ENCODE data around the gene TNC. TPM values are rescaled to one million over a fixed set of nuclear protein-coding genes. Genes with fewer than 3 reads are reported as not detected.

TNC gene
- total and polyA plus RNA-seq, 2 of the 4 experiments (the other 2 are of a cell fraction) = 192 to 253 TPM

GRCh38 chr9:114987116-114987515, 130.8 kb downstream of the TNC start:
- Histone ChIP-seq H2AFZ (replicated peaks; ENCODE audit: low read length, poor library complexity) (no peak overlapping the region), H3K14ac (replicated peaks; ENCODE audit: low read depth, low read length) (no peak overlapping the region), H3K18ac (ENCODE audit: low read depth, low read length) (no peak overlapping the region), H3K9ac (ENCODE audit: low read depth, low read length) (no peak overlapping the region), H3K27ac (ENCODE audit: insufficient read depth, low read length) (no peak overlapping the region), H3K36me3 (ENCODE audit: control insufficient read depth, insufficient read depth, low read length) (no peaks in the 10 kb centered on the region), H2AK9ac (replicated peaks; ENCODE audit: low read depth, low read length, poor library complexity) (no peak overlapping the region), H3K9me3 (ENCODE audit: control insufficient read depth, insufficient read depth, low read length) (no peaks in the 10 kb centered on the region; the same call in 1 of the 2 replicates), H4K5ac (ENCODE audit: low read depth, low read length) (no peak overlapping the region), H3K9me1 (ENCODE audit: insufficient read depth, low read length) (no peaks in the 10 kb centered on the region), H2BK120ac (ENCODE audit: low read depth, low read length) (no peak overlapping the region), H2BK20ac (ENCODE audit: low read depth, low read length) (no peak overlapping the region), H3K4me3 (ENCODE audit: insufficient read depth, low read depth, low read length) (no peak overlapping the region), H4K8ac (ENCODE audit: low read depth in 2 of 2, low read length in 2 of 2) (no peak overlapping the region), H4K20me1 (ENCODE audit: insufficient read depth, low read length) (no peaks in the 10 kb centered on the region), H3K79me1 (ENCODE audit: low read depth in 1 of 2, low read length in 2 of 2) (no peaks in the 10 kb centered on the region), H3K56ac (ENCODE audit: extremely low read depth, insufficient read depth, low read length) (no peak overlapping the region), H3K23ac (ENCODE audit: low read depth, low read length) (no peak overlapping the region), H3K27me3 (ENCODE audit: control insufficient read depth, insufficient read depth, low read length) (peaks cover 49% of the 10 kb centered on the region), H4K91ac (ENCODE audit: insufficient read depth, low read depth, low read length) (no peak overlapping the region), H2BK5ac (ENCODE audit: low read depth, low read length, poor library complexity, severe bottlenecking) (no peak overlapping the region), H3K4ac (ENCODE audit: low read depth, low read length) (no peak overlapping the region), H3K4me2 (ENCODE audit: low read depth, low read length) (no peak overlapping the region), H2AK5ac (ENCODE audit: low read depth, low read length) (no peak overlapping the region), H3K4me1 (ENCODE audit: control insufficient read depth, insufficient read depth, low read length) (no peaks in the 10 kb centered on the region), H2BK15ac (ENCODE audit: low read depth, low read length) (no peak overlapping the region)
- no peak for ATAC-seq (ENCODE audit: low read depth)
- WGBS, 2 experiments (ENCODE audit: extremely low coverage in 2 of 2, insufficient read length in 1 of 2) = 67% methylated on average over 1 of the region's 1 CpG; no CpG with 5 or more reads in 1 of the 2 experiments
- CTCF ChIA-PET = no interaction called here
- POLR2A ChIA-PET (ENCODE audit: unreplicated experiment) = no interaction called here
- dilution Hi-C loops (cut with HindIII; ENCODE audit: low sequenced_read_pairs, unreplicated experiment) = no loop called here
- TF ChIP-seq MAZ (IDR thresholded peaks at IDR 0.05; ENCODE audit: borderline replicate concordance, low read depth, low read length) = no peak
- TF ChIP-seq, protein P1, sequence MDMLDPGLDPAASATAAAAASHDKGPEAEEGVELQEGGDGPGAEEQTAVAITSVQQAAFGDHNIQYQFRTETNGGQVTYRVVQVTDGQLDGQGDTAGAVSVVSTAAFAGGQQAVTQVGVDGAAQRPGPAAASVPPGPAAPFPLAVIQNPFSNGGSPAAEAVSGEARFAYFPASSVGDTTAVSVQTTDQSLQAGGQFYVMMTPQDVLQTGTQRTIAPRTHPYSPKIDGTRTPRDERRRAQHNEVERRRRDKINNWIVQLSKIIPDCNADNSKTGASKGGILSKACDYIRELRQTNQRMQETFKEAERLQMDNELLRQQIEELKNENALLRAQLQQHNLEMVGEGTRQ (IDR thresholded peaks at IDR 0.05; ENCODE audit: low read depth, low read length) = no peak
- TF ChIP-seq MXI1 (IDR thresholded peaks at IDR 0.05; ENCODE audit: borderline replicate concordance, low read depth, low read length) = no peak
- TF ChIP-seq, protein P2, sequence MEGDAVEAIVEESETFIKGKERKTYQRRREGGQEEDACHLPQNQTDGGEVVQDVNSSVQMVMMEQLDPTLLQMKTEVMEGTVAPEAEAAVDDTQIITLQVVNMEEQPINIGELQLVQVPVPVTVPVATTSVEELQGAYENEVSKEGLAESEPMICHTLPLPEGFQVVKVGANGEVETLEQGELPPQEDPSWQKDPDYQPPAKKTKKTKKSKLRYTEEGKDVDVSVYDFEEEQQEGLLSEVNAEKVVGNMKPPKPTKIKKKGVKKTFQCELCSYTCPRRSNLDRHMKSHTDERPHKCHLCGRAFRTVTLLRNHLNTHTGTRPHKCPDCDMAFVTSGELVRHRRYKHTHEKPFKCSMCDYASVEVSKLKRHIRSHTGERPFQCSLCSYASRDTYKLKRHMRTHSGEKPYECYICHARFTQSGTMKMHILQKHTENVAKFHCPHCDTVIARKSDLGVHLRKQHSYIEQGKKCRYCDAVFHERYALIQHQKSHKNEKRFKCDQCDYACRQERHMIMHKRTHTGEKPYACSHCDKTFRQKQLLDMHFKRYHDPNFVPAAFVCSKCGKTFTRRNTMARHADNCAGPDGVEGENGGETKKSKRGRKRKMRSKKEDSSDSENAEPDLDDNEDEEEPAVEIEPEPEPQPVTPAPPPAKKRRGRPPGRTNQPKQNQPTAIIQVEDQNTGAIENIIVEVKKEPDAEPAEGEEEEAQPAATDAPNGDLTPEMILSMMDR (conservative IDR thresholded peaks at IDR 0.05; ENCODE audit: low read depth, low read length) = no peak
- no peak for TF ChIP-seq FOS (IDR thresholded peaks at IDR 0.05; ENCODE audit: low read depth, low read length)
- no peak for TF ChIP-seq BHLHE40 (IDR thresholded peaks at IDR 0.05; ENCODE audit: low read depth, low read length)
- TF ChIP-seq, protein P3, sequence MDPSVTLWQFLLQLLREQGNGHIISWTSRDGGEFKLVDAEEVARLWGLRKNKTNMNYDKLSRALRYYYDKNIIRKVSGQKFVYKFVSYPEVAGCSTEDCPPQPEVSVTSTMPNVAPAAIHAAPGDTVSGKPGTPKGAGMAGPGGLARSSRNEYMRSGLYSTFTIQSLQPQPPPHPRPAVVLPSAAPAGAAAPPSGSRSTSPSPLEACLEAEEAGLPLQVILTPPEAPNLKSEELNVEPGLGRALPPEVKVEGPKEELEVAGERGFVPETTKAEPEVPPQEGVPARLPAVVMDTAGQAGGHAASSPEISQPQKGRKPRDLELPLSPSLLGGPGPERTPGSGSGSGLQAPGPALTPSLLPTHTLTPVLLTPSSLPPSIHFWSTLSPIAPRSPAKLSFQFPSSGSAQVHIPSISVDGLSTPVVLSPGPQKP (IDR thresholded peaks at IDR 0.05; ENCODE audit: borderline replicate concordance, low read depth, low read length) = no peak
- TF ChIP-seq SMC3 (IDR thresholded peaks at IDR 0.05; ENCODE audit: low read depth, low read length) = no peak
- TF ChIP-seq MAFK (IDR thresholded peaks at IDR 0.05; ENCODE audit: low read depth, low read length) = no peak
- no peak for TF ChIP-seq POLR2A (IDR thresholded peaks at IDR 0.05; ENCODE audit: low read depth, low read length)
- no peak for TF ChIP-seq RFX5 (IDR thresholded peaks at IDR 0.05; ENCODE audit: low read depth, low read length)
- TF ChIP-seq CHD1 (IDR thresholded peaks at IDR 0.05; ENCODE audit: low read depth, low read length) = no peak
- TF ChIP-seq CEBPB (IDR thresholded peaks at IDR 0.05; ENCODE audit: low read depth, low read length) = no peak
- no peak for TF ChIP-seq RCOR1 (IDR thresholded peaks at IDR 0.05; ENCODE audit: insufficient replicate concordance, low read length)
- no peak for TF ChIP-seq NFE2L2 (IDR thresholded peaks at IDR 0.05; ENCODE audit: low read depth, low read length)
- TF ChIP-seq RAD21 (IDR thresholded peaks at IDR 0.05; ENCODE audit: low read length) = no peak
- in situ Hi-C loops (cut with MboI; ENCODE audit: low sequenced_read_pairs) = no loop called here
- no TSS peak for BruUV-seq (replicated peaks)
- intact Hi-C loops (cut with micrococcal nuclease) = no loop called here
- DNase-seq = no peak

Data from IMR-90 (cell line).